HCT116 (cell line): ENCODE results near the gene CDH13. TPM values are rescaled to one million over a fixed set of nuclear protein-coding genes. Genes with fewer than 3 reads are reported as not detected.

Experiments used
- ATAC-seq: fragments of 200-7000 bp; cut with Tn5 transposase; 2 replicates; pipeline ENCODE4 v1.9.1; 2020; ENCODE audit warnings: mild to moderate bottlenecking, moderate library complexity
- BruUV-seq: library from RNA; stranded (reverse); fragments of 400-500 nt; replicated peaks from 2 replicates; lab custom pipeline; 2021; lab: Mats Ljungman, UMichigan
- CTCF ChIA-PET: fragments of 300-600 bp; sonication (Branson Sonifier 250); formaldehyde crosslinking; loops from one replicate; lab custom pipeline; 2021; ENCODE audit warnings: antibody characterized with exemption; lab: Charles Lee
- POLR2A ChIA-PET: fragments of 300-600, 350-600 bp; sonication (Branson Sonifier 250); formaldehyde crosslinking; loops from one replicate; lab custom pipeline; 2021; ENCODE audit warnings: antibody characterized with exemption; lab: Charles Lee
- RAD21 ChIA-PET, 2 experiments: fragments of 300-600 bp; sonication (Branson Sonifier 250); formaldehyde crosslinking; loops; one replicate each; lab custom pipeline; 2023; ENCODE audit warnings: low total read pairs in 2 of 2; ENCODE audit not compliant: uncharacterized antibody in 2 of 2, unreplicated experiment in 2 of 2, low non-redundant PET in 1 of 2; lab: Charles Lee
- DNase-seq: peaks from one replicate; pipeline ENCODE4 v3.0.0-alpha.2; 2010; ENCODE audit warnings: low read depth, low spot score
- H2AFZ ChIP-seq: fragments of 200-600 bp; shearing (Covaris generic), sonication (generic); 2 replicates; pipeline ENCODE4 v1.6.1; 2017; ENCODE audit warnings: low read depth, mixed run types, mixed read lengths, antibody characterized with exemption, low read length; ENCODE audit not compliant: poor library complexity, severe bottlenecking
- H3K27ac ChIP-seq: 2 replicates; pipeline ENCODE4 v1.5.1; 2012; ENCODE audit warnings: low read depth, low read length
- H3K27me3 ChIP-seq: fragments of 200-600 bp; sonication (generic); 2 replicates; pipeline ENCODE4 v1.6.1; 2016; ENCODE audit warnings: mixed run types, low read length, mixed read lengths; ENCODE audit not compliant: insufficient read depth
- H3K36me3 ChIP-seq, 2 experiments: fragments of 200-500 bp in 1 of 2; fragments of 200-600 bp in 1 of 2; sonication (Bioruptor generic) in 1 of 2; sonication (generic) in 1 of 2; 2 replicates each; pipeline versions ENCODE4 v1.5.1 to v1.6.1; 2014 to 2016; ENCODE audit warnings: low read length in 2 of 2, inconsistent platforms in 1 of 2, mixed read lengths in 1 of 2, mixed run types in 1 of 2; ENCODE audit not compliant: insufficient read depth in 2 of 2, control insufficient read depth in 1 of 2
- H3K4me1 ChIP-seq, 2 experiments: fragments of 200-600 bp in 1 of 2; sonication (generic) in 1 of 2; 2 replicates each; pipeline versions ENCODE4 v1.5.1 to v1.6.1; 2012 to 2017; ENCODE audit warnings: low read length in 2 of 2, inconsistent platforms in 1 of 2, mild to moderate bottlenecking in 1 of 2, mixed read lengths in 1 of 2, mixed run types in 1 of 2, moderate library complexity in 1 of 2; ENCODE audit not compliant: insufficient read depth in 2 of 2, control insufficient read depth in 1 of 2
- H3K4me2 ChIP-seq: fragments of 200-600 bp; sonication (generic); 2 replicates; pipeline ENCODE4 v1.6.1; 2017; ENCODE audit warnings: mixed run types, low read length, mixed read lengths
- H3K4me3 ChIP-seq, 2 experiments: fragments of 200-600 bp in 1 of 2; sonication (generic) in 1 of 2; replicated peaks in 1 of 2; 2 replicates each; pipeline ENCODE4 v1.5.1; 2011 to 2016; ENCODE audit warnings: low read length in 2 of 2, control low read depth in 1 of 2, low read depth in 1 of 2, mild to moderate bottlenecking in 1 of 2, mixed read lengths in 1 of 2, mixed run types in 1 of 2
- H3K79me2 ChIP-seq: fragments of 200-600 bp; sonication (generic); 2 replicates; pipeline ENCODE4 v1.6.1; 2017; ENCODE audit warnings: mild to moderate bottlenecking, mixed run types, low read length, moderate library complexity, mixed read lengths; ENCODE audit not compliant: insufficient read depth
- H3K9ac ChIP-seq: fragments of 200-600 bp; sonication (generic); 2 replicates; pipeline ENCODE4 v1.6.1; 2016; ENCODE audit warnings: low read length, mixed read lengths
- H3K9me2 ChIP-seq: fragments of 200-600 bp; sonication (generic), shearing (Covaris generic); 2 replicates; pipeline ENCODE4 v1.6.1; 2017; ENCODE audit warnings: mixed run types, mild to moderate bottlenecking, moderate library complexity; ENCODE audit not compliant: insufficient read depth
- H3K9me3 ChIP-seq, 2 experiments: fragments of 200-500 bp in 1 of 2; fragments of 200-600 bp in 1 of 2; sonication (Bioruptor generic) in 1 of 2; sonication (generic) in 1 of 2; 2 replicates each; pipeline ENCODE4 v1.6.1; 2014 to 2017; ENCODE audit warnings: low read length in 2 of 2, mixed read lengths in 2 of 2, inconsistent platforms in 1 of 2, low read depth in 1 of 2, mild to moderate bottlenecking in 1 of 2, mixed run types in 1 of 2, moderate library complexity in 1 of 2; ENCODE audit not compliant: control insufficient read depth in 1 of 2, insufficient read depth in 1 of 2
- H4K20me1 ChIP-seq: fragments of 200-600 bp; sonication (generic), shearing (Covaris generic); 2 replicates; pipeline ENCODE4 v1.6.1; 2017; ENCODE audit warnings: mixed run types, mild to moderate bottlenecking, moderate library complexity; ENCODE audit not compliant: insufficient read depth
- CEBPB ChIP-seq: IDR thresholded peaks from 2 replicates; pipeline ENCODE4 v1.6.1; 2012; ENCODE audit warnings: low read depth
- CTCF ChIP-seq, 3 experiments: fragments of 200-600 bp in 1 of 3; sonication (generic) in 1 of 3; IDR thresholded peaks in 2 of 3; conservative IDR thresholded peaks in 1 of 3; 2 replicates each; pipeline ENCODE4 v1.5.1; 2012 to 2017; ENCODE audit warnings: low read depth in 2 of 3, low read length in 2 of 3, antibody characterized with exemption in 1 of 3, borderline replicate concordance in 1 of 3, control low read depth in 1 of 3, mild to moderate bottlenecking in 1 of 3, mixed read lengths in 1 of 3, mixed run types in 1 of 3, moderate library complexity in 1 of 3; ENCODE audit not compliant: insufficient read depth in 1 of 3
- EGR1 ChIP-seq: IDR thresholded peaks from 2 replicates; pipeline ENCODE4 v1.6.1; 2012; ENCODE audit warnings: low read depth
- ELF1 ChIP-seq: IDR thresholded peaks from 2 replicates; pipeline ENCODE4 v1.6.1; 2012; ENCODE audit warnings: low read depth, borderline replicate concordance
- FOSL1 ChIP-seq: IDR thresholded peaks from 2 replicates; pipeline ENCODE4 v1.6.1; 2012; ENCODE audit warnings: low read depth
- POLR2A ChIP-seq: IDR thresholded peaks from 2 replicates; pipeline ENCODE4 v1.7.0; 2011; ENCODE audit warnings: borderline replicate concordance; ENCODE audit not compliant: insufficient read depth, insufficient read length; ENCODE audit errors: extremely low read depth
- POLR2AphosphoS5 ChIP-seq: IDR thresholded peaks from 2 replicates; pipeline ENCODE4 v1.6.1; 2011; ENCODE audit warnings: mild to moderate bottlenecking, low read depth, low read length, moderate library complexity
- RAD21 ChIP-seq: IDR thresholded peaks from 2 replicates; pipeline ENCODE4 v1.6.1; 2012; ENCODE audit warnings: low read depth, mild to moderate bottlenecking
- REST ChIP-seq: IDR thresholded peaks from 2 replicates; pipeline ENCODE4 v1.6.1; 2012; ENCODE audit warnings: low read depth
- SIN3A ChIP-seq: IDR thresholded peaks from 2 replicates; pipeline ENCODE4 v1.6.1; 2012; ENCODE audit warnings: low read depth
- SRF ChIP-seq: IDR thresholded peaks from 2 replicates; pipeline ENCODE4 v1.6.1; 2012; ENCODE audit warnings: low read depth
- TCF7L2 ChIP-seq: IDR thresholded peaks from 2 replicates; pipeline ENCODE4 v1.7.0; 2011; ENCODE audit warnings: borderline replicate concordance, inconsistent platforms; ENCODE audit not compliant: insufficient read depth, insufficient read length; ENCODE audit errors: extremely low read depth
- YY1 ChIP-seq: IDR thresholded peaks from 2 replicates; pipeline ENCODE4 v1.6.1; 2011; ENCODE audit warnings: low read length, low read depth, moderate library complexity, mild to moderate bottlenecking; ENCODE audit not compliant: insufficient replicate concordance; ENCODE audit errors: extremely low read depth
- ZNF274 ChIP-seq: fragments of 200-500 bp; sonication (Bioruptor generic); IDR thresholded peaks from 2 replicates; pipeline ENCODE4 v1.6.1; 2014; ENCODE audit warnings: mild to moderate bottlenecking, low read depth, low read length, inconsistent platforms
- intact Hi-C: fragments of 100-400 bp; cut with micrococcal nuclease; formaldehyde crosslinking; loops from 2 replicates; pipeline ENCODE4 v1.10.0; 2022
- total RNA-seq: library from RNA; stranded (reverse); gene quantifications from one replicate; pipeline ENCODE4 v1.2.1, GENCODE V29; 2021; ENCODE audit not compliant: unreplicated experiment
- TF ChIP-seq, protein P1 (sequence below): IDR thresholded peaks from 2 replicates; pipeline ENCODE4 v1.6.1; 2012
- TF ChIP-seq, protein P2 (sequence below): IDR thresholded peaks from 2 replicates; pipeline ENCODE4 v1.6.1; 2012

Gene CDH13
- total RNA-seq, 1 experiment from 2014 or later: not detected

- TF ChIP-seq REST: no peak
- no peak for TF ChIP-seq CEBPB
- TF ChIP-seq TCF7L2: no peak
- no peak for TF ChIP-seq FOSL1
- TF ChIP-seq, all 23 proteins: peak for 0
Observed at GRCh38 chr16:82992786-82993185, 366.0 kb downstream of the CDH13 start (continued).

- Histone ChIP-seq H3K9me2 (no peaks in the 10 kb centered on the region), H3K79me2 (no peaks in the 10 kb centered on the region), H3K4me3 (no peak overlapping the region), H4K20me1 (no peaks in the 10 kb centered on the region), H3K4me2 (no peak overlapping the region), H3K9ac (no peak overlapping the region), H3K27ac (no peak overlapping the region), H3K4me1 (no peaks in the 10 kb centered on the region), H3K9me3 (peaks cover 27 to 41% of the 10 kb centered on the region in 2 experiments; a peak in 2 of 4 replicates), H3K27me3 (no peaks in the 10 kb centered on the region), H3K36me3 (no peaks in the 10 kb centered on the region), H2AFZ (no peak overlapping the region)
- BruUV-seq: no TSS peak
- intact Hi-C loops: no loop called here
- ChIA-PET CTCF (no interaction called here), POLR2A (no interaction called here), RAD21 (no interaction called here)
- no peak for DNase-seq
- no peak for ATAC-seq
- TF ChIP-seq, protein P1, sequence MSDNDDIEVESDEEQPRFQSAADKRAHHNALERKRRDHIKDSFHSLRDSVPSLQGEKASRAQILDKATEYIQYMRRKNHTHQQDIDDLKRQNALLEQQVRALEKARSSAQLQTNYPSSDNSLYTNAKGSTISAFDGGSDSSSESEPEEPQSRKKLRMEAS: no peak
- no peak for TF ChIP-seq REST
- TF ChIP-seq EGR1: no peak
- TF ChIP-seq, protein P2, sequence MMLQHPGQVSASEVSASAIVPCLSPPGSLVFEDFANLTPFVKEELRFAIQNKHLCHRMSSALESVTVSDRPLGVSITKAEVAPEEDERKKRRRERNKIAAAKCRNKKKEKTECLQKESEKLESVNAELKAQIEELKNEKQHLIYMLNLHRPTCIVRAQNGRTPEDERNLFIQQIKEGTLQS: no peak
- TF ChIP-seq POLR2AphosphoS5: no peak
- no peak for TF ChIP-seq RAD21
- TF ChIP-seq YY1: no peak
- no peak for TF ChIP-seq POLR2A
- TF ChIP-seq CTCF (IDR thresholded peaks at IDR 0.05 in 2 of 3, conservative IDR thresholded peaks at IDR 0.05 in 1 of 3; ENCODE audit: borderline replicate concordance in 1 of 3, insufficient read depth in 1 of 3, low read depth in 2 of 3, low read length in 2 of 3): no peak
- TF ChIP-seq ELF1: no peak
- TF ChIP-seq TCF7L2: no peak
- TF ChIP-seq SIN3A: no peak
- TF ChIP-seq SRF: no peak
- TF ChIP-seq ZNF274: no peak
Observed at GRCh38 chr16:82993415-82993814, 366.6 kb downstream of the CDH13 start.
